Effector memory CD4-positive, alpha-beta T cell (primary cell): ENCODE results near the gene IFNAR2.
"Not testable (repeated sequence)": the region's sequence is repeated elsewhere in the genome, so short reads cannot be mapped to it uniquely, and the experiment has no call there.

Experiments
- DNase-seq, 3 donors: peaks; one replicate each; pipeline ENCODE4 v3.0.0-alpha.2; 2020
- H3K27ac ChIP-seq: 2 replicates; pipeline ENCODE4 v1.7.0; 2013; ENCODE audit warnings: mild to moderate bottlenecking, low read length, moderate library complexity; ENCODE audit not compliant: insufficient read depth, poor library complexity, severe bottlenecking
- H3K27me3 ChIP-seq: replicated peaks from 2 replicates; pipeline ENCODE4 v1.7.0; 2013; ENCODE audit warnings: mild to moderate bottlenecking, low read length; ENCODE audit not compliant: insufficient read depth, control insufficient read depth, poor library complexity, severe bottlenecking
- H3K36me3 ChIP-seq: 2 replicates; pipeline ENCODE4 v1.7.0; 2013; ENCODE audit warnings: mild to moderate bottlenecking, low read length, moderate library complexity; ENCODE audit not compliant: control insufficient read depth, insufficient read depth
- H3K4me1 ChIP-seq: 2 replicates; pipeline ENCODE4 v1.7.0; 2013; ENCODE audit warnings: low read length, mild to moderate bottlenecking; ENCODE audit not compliant: control insufficient read depth, insufficient read depth, poor library complexity, severe bottlenecking
- H3K4me3 ChIP-seq: 2 replicates; pipeline ENCODE4 v1.7.0; 2013; ENCODE audit warnings: low read length, low read depth, mild to moderate bottlenecking; ENCODE audit not compliant: insufficient read depth, poor library complexity, severe bottlenecking
- H3K9me3 ChIP-seq: 2 replicates; pipeline ENCODE4 v1.7.0; 2013; ENCODE audit warnings: mild to moderate bottlenecking, low read length, moderate library complexity; ENCODE audit not compliant: control insufficient read depth

Gene IFNAR2

GRCh38 chr21:33251119-33251518 is 21.4 kb downstream of the IFNAR2 start:
- H3K36me3 ChIP-seq, result peaks cover 79% of the 10 kb centered on the region
- no peak overlapping the region for H3K27ac ChIP-seq
- no peak for DNase-seq
- peaks cover 4% of the 10 kb centered on the region for H3K4me1 ChIP-seq
- no peak overlapping the region for H3K4me3 ChIP-seq
- no peaks in the 10 kb centered on the region for H3K27me3 ChIP-seq
- no peaks in the 10 kb centered on the region for H3K9me3 ChIP-seq

- not testable (repeated sequence) for H3K9me3 ChIP-seq, H3K27me3 ChIP-seq, H3K4me1 ChIP-seq, DNase-seq, H3K4me3 ChIP-seq
- Histone ChIP-seq H3K36me3 (peaks cover 79% of the 10 kb centered on the region), H3K27ac (peak overlapping the region; percentile 33)
These were observed 23.6 kb downstream of the IFNAR2 start for GRCh38 chr21:33253382-33253781.

- H3K4me3 ChIP-seq, result no peak overlapping the region
- H3K27me3 ChIP-seq, result no peaks in the 10 kb centered on the region
- H3K27ac ChIP-seq, result no peak overlapping the region
- H3K36me3 ChIP-seq, result peaks cover 79% of the 10 kb centered on the region
- H3K4me1 ChIP-seq, result peaks cover 4% of the 10 kb centered on the region
- H3K9me3 ChIP-seq, result no peaks in the 10 kb centered on the region
- no peak for DNase-seq
These were observed 25.0 kb downstream of the IFNAR2 start for GRCh38 chr21:33254766-33255165.

GRCh38 chr21:33255404-33255803 is 25.7 kb downstream of the IFNAR2 start:
- DNase-seq, result no peak
- H3K27me3 ChIP-seq, result no peaks in the 10 kb centered on the region
- peaks cover 75% of the 10 kb centered on the region for H3K36me3 ChIP-seq
- H3K4me1 ChIP-seq, result peaks cover 8% of the 10 kb centered on the region
- H3K9me3 ChIP-seq, result no peaks in the 10 kb centered on the region
- peak overlapping the region; percentile 40 for H3K27ac ChIP-seq
- H3K4me3 ChIP-seq, result no peak overlapping the region

GRCh38 chr21:33256019-33256418 is 26.3 kb downstream of the IFNAR2 start:
- H3K4me1 ChIP-seq, result peaks cover 8% of the 10 kb centered on the region
- H3K9me3 ChIP-seq, result no peaks in the 10 kb centered on the region
- peaks cover 70% of the 10 kb centered on the region for H3K36me3 ChIP-seq
- H3K27ac ChIP-seq, result peak overlapping the region; percentile 40
- H3K4me3 ChIP-seq, result no peak overlapping the region
- no peaks in the 10 kb centered on the region for H3K27me3 ChIP-seq
- no peak for DNase-seq

GRCh38 chr21:33257094-33257803 is 27.5 kb downstream of the IFNAR2 start:
- H3K9me3 ChIP-seq, result no peaks in the 10 kb centered on the region
- H3K27me3 ChIP-seq, result no peaks in the 10 kb centered on the region
- H3K4me3 ChIP-seq, result no peak overlapping the region
- peak overlapping the region; percentile 0 for H3K27ac ChIP-seq
- H3K36me3 ChIP-seq, result peaks cover 63% of the 10 kb centered on the region
- H3K4me1 ChIP-seq, result peaks cover 11% of the 10 kb centered on the region
- no peak for DNase-seq

GRCh38 chr21:33258475-33258874 is 28.7 kb downstream of the IFNAR2 start:
- Histone ChIP-seq H3K27ac (no peak overlapping the region), H3K9me3 (no peaks in the 10 kb centered on the region), H3K27me3 (no peaks in the 10 kb centered on the region), H3K36me3 (peaks cover 55% of the 10 kb centered on the region), H3K4me3 (no peak overlapping the region), H3K4me1 (peaks cover 11% of the 10 kb centered on the region)
- no peak for DNase-seq

- Histone ChIP-seq H3K27me3 (no peaks in the 10 kb centered on the region), H3K4me3 (no peak overlapping the region), H3K4me1 (peaks cover 11% of the 10 kb centered on the region), H3K9me3 (no peaks in the 10 kb centered on the region), H3K27ac (no peak overlapping the region), H3K36me3 (peaks cover 46% of the 10 kb centered on the region)
- no peak for DNase-seq
These were observed 29.7 kb downstream of the IFNAR2 start for GRCh38 chr21:33259428-33259827.

- Histone ChIP-seq H3K36me3 (peaks cover 40% of the 10 kb centered on the region), H3K4me3 (no peak overlapping the region), H3K9me3 (no peaks in the 10 kb centered on the region), H3K27me3 (no peaks in the 10 kb centered on the region), H3K27ac (no peak overlapping the region), H3K4me1 (peaks cover 11% of the 10 kb centered on the region)
- no peak for DNase-seq
These were observed 30.3 kb downstream of the IFNAR2 start for GRCh38 chr21:33259995-33260394.

- Histone ChIP-seq H3K27me3 (no peaks in the 10 kb centered on the region), H3K4me1 (peaks cover 16% of the 10 kb centered on the region), H3K27ac (peak overlapping the region; percentile 40), H3K9me3 (no peaks in the 10 kb centered on the region), H3K36me3 (peaks cover 24% of the 10 kb centered on the region), H3K4me3 (no peak overlapping the region)
- DNase-seq, result no peak
These were observed 31.9 kb downstream of the IFNAR2 start for GRCh38 chr21:33261635-33262034.
